ENCODE data around the gene PTPRN2. TPM values are rescaled to one million over a fixed set of nuclear protein-coding genes. Genes with fewer than 3 reads are reported as not detected.

The PTPRN2 gene
- total and polyA plus RNA-seq, 9 of the 15 experiments (the other 6 are each of a cell fraction or from before 2014, with no cell fraction given): not detected

GRCh38 chr7:158476331-158476932, 111.2 kb downstream of the PTPRN2 start (continued):
- TF ChIP-seq FOXP4 (CRISPR knock-in tag; IDR thresholded peaks at IDR 0.05; ENCODE audit: borderline replicate concordance) (no peak), YY1 (IDR thresholded peaks at IDR 0.05; ENCODE audit: borderline replicate concordance in 1 of 3, control insufficient read depth in 1 of 3, extremely low read depth in 1 of 3, insufficient read depth in 3 of 3, insufficient read length in 1 of 3, insufficient replicate concordance in 2 of 3, low read depth in 1 of 3, low read length in 2 of 3) (no peak), FIP1L1 (IDR thresholded peaks at IDR 0.05; ENCODE audit: low read depth, low read length, poor library complexity, severe bottlenecking) (no peak), RUNX1 (IDR thresholded peaks at IDR 0.05; ENCODE audit: low read depth) (no peak), ZNF592 (IDR thresholded peaks at IDR 0.05) (no peak), RAD51 (IDR thresholded peaks at IDR 0.05; ENCODE audit: borderline replicate concordance, low read depth) (no peak), HDGF (IDR thresholded peaks at IDR 0.05) (no peak)
